ENCODE results near the gene KIF26B. TPM values are rescaled to one million over a fixed set of nuclear protein-coding genes. Genes with fewer than 3 reads are reported as not detected.

KIF26B gene
- total and polyA plus RNA-seq, 8 donors, result 0.15 to 3.2 (median 0.89) TPM; not detected in 1

- intact Hi-C loops (cut with DNase I; ENCODE audit: low total_unique reads), result no loop called here
- DNase-seq, result no peak
- WGBS, 5 donors, result 85 to 90% (median 88%) methylated on average over 17 of the region's 17 CpGs
- Histone ChIP-seq H3K4me3 (no peak overlapping the region), H3K27ac (no peak overlapping the region), H3K27me3 (peaks cover 0 to 36% (median 0%) of the 10 kb centered on the region in 3 donors), H3K4me1 (peaks cover 0 to 8% (median 1%) of the 10 kb centered on the region in 4 donors), H3K36me3 (no peaks in the 10 kb centered on the region), H3K9me3 (peaks cover 0 to 5% (median 0%) of the 10 kb centered on the region in 4 donors)
- TF ChIP-seq, protein P1, sequence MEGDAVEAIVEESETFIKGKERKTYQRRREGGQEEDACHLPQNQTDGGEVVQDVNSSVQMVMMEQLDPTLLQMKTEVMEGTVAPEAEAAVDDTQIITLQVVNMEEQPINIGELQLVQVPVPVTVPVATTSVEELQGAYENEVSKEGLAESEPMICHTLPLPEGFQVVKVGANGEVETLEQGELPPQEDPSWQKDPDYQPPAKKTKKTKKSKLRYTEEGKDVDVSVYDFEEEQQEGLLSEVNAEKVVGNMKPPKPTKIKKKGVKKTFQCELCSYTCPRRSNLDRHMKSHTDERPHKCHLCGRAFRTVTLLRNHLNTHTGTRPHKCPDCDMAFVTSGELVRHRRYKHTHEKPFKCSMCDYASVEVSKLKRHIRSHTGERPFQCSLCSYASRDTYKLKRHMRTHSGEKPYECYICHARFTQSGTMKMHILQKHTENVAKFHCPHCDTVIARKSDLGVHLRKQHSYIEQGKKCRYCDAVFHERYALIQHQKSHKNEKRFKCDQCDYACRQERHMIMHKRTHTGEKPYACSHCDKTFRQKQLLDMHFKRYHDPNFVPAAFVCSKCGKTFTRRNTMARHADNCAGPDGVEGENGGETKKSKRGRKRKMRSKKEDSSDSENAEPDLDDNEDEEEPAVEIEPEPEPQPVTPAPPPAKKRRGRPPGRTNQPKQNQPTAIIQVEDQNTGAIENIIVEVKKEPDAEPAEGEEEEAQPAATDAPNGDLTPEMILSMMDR (IDR thresholded peaks at IDR 0.05), result no peak
- TF ChIP-seq POLR2A (IDR thresholded peaks at IDR 0.05), result no peak
- no peak for TF ChIP-seq POLR2AphosphoS5 (IDR thresholded peaks at IDR 0.05)
- no peak for TF ChIP-seq EP300 (IDR thresholded peaks at IDR 0.05)
Measured at GRCh38 chr1:245133995-245134715, 20.6 kb upstream of the KIF26B start.

GRCh38 chr1:245142171-245142798, 12.5 kb upstream of the KIF26B start:
- no peaks in the 10 kb centered on the region for H3K9me3 ChIP-seq
- no peaks in the 10 kb centered on the region for H3K4me1 ChIP-seq
- WGBS, 5 donors, result 88 to 94% (median 91%) methylated on average over 15 to 18 of the region's 18 CpGs
- H3K36me3 ChIP-seq, result no peaks in the 10 kb centered on the region
- DNase-seq, result no peak
- H3K27ac ChIP-seq, result no peak overlapping the region
- intact Hi-C loops (cut with DNase I; ENCODE audit: low total_unique reads), result no loop called here
- TF ChIP-seq EP300 (IDR thresholded peaks at IDR 0.05) (no peak), POLR2A (IDR thresholded peaks at IDR 0.05) (no peak), POLR2AphosphoS5 (IDR thresholded peaks at IDR 0.05) (no peak)
- TF ChIP-seq, protein P1 (IDR thresholded peaks at IDR 0.05), result no peak
- no peak overlapping the region for H3K4me3 ChIP-seq
- H3K27me3 ChIP-seq, result peaks cover 0 to 7% (median 0%) of the 10 kb centered on the region in 3 donors

GRCh38 chr1:245142976-245143375, 11.8 kb upstream of the KIF26B start:
- intact Hi-C loops (cut with DNase I; ENCODE audit: low total_unique reads), result no loop called here

GRCh38 chr1:245143849-245144248, 10.9 kb upstream of the KIF26B start:
- H3K36me3 ChIP-seq, result no peaks in the 10 kb centered on the region
- intact Hi-C loops (cut with DNase I; ENCODE audit: low total_unique reads), result no loop called here
- TF ChIP-seq EP300 (IDR thresholded peaks at IDR 0.05) (no peak), POLR2A (IDR thresholded peaks at IDR 0.05) (no peak)
- TF ChIP-seq, protein P1 (IDR thresholded peaks at IDR 0.05), result no peak

More at GRCh38 chr1:245142976-245143375, 11.8 kb upstream of the KIF26B start:
- Histone ChIP-seq H3K36me3 (no peaks in the 10 kb centered on the region), H3K27ac (no peak overlapping the region), H3K4me3 (no peak overlapping the region), H3K4me1 (no peaks in the 10 kb centered on the region), H3K9me3 (no peaks in the 10 kb centered on the region), H3K27me3 (peaks cover 0 to 13% (median 0%) of the 10 kb centered on the region in 3 donors)
- WGBS, 5 donors, result 89 to 94% (median 91%) methylated on average over 14 of the region's 14 CpGs
- no peak for DNase-seq
- TF ChIP-seq POLR2A (IDR thresholded peaks at IDR 0.05) (no peak), POLR2AphosphoS5 (IDR thresholded peaks at IDR 0.05) (no peak), EP300 (IDR thresholded peaks at IDR 0.05) (no peak)
- TF ChIP-seq, protein P1 (IDR thresholded peaks at IDR 0.05), result no peak

More at GRCh38 chr1:245143849-245144248, 10.9 kb upstream of the KIF26B start:
- Histone ChIP-seq H3K4me3 (no peak overlapping the region), H3K27me3 (peaks cover 0 to 17% (median 0%) of the 10 kb centered on the region in 3 donors), H3K27ac (no peak overlapping the region), H3K9me3 (no peaks in the 10 kb centered on the region), H3K4me1 (no peaks in the 10 kb centered on the region)
- no peak for DNase-seq
- 73 to 86% (median 79%) methylated on average over 8 of the region's 8 CpGs for WGBS, 5 donors

All from stomach (tissue), 9 donors.